Nephron progenitor cell (in vitro differentiated cells): Measurements from ENCODE around the gene IL18R1.

ENCODE experiments used
- DNase-seq: peaks from one replicate; pipeline ENCODE4 v3.0.0; 2021
- H3K27ac Mint-ChIP-seq: 2 replicates; pipeline ENCODE4 v1.8.0; 2021; ENCODE audit warnings: mild to moderate bottlenecking, moderate library complexity, mixed read lengths
- H3K27me3 Mint-ChIP-seq: 2 replicates; pipeline ENCODE4 v1.8.0; 2021; ENCODE audit warnings: mild to moderate bottlenecking, low read depth, mixed read lengths; ENCODE audit not compliant: poor library complexity
- H3K36me3 Mint-ChIP-seq: 2 replicates; pipeline ENCODE4 v1.8.0; 2021; ENCODE audit warnings: low read depth, mixed read lengths
- H3K4me1 Mint-ChIP-seq: 2 replicates; pipeline ENCODE4 v1.8.0; 2021; ENCODE audit warnings: mixed read lengths
- H3K4me3 Mint-ChIP-seq: 2 replicates; pipeline ENCODE4 v1.8.0; 2021; ENCODE audit warnings: mild to moderate bottlenecking, moderate library complexity, mixed read lengths
- H3K9me3 Mint-ChIP-seq: 2 replicates; pipeline ENCODE4 v1.8.0; 2021; ENCODE audit warnings: mild to moderate bottlenecking, moderate library complexity, mixed read lengths
- TF ChIP-seq, protein P1 (sequence below): fragments of 200-600 bp; sonication (generic); IDR thresholded peaks from 2 replicates; pipeline ENCODE4 v1.5.0; 2021; ENCODE audit warnings: antibody characterized with exemption

IL18R1 gene

DNA sequence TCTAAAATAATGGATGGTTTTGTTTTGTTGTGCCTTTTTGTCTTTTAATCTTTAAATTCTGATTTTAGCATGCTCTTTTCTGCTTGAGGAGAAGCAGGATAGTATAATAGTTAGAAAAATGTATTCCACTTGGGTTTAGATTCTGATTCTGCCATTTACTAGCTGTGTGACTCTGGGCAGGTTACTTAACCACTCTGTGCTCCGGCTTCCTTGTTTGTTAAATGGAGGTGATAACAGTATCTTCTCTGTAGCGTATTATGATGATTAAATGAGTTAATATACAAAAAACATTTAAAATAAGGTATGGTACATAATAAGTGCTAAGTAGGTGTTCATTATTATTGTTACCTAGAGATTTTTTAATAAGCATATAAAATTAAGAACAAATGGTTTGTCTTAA, 40.4 kb downstream of the IL18R1 start:
- no peak overlapping the region for H3K27ac Mint-ChIP-seq
- H3K36me3 Mint-ChIP-seq: no peaks in the 10 kb centered on the region
- TF ChIP-seq, protein P1, sequence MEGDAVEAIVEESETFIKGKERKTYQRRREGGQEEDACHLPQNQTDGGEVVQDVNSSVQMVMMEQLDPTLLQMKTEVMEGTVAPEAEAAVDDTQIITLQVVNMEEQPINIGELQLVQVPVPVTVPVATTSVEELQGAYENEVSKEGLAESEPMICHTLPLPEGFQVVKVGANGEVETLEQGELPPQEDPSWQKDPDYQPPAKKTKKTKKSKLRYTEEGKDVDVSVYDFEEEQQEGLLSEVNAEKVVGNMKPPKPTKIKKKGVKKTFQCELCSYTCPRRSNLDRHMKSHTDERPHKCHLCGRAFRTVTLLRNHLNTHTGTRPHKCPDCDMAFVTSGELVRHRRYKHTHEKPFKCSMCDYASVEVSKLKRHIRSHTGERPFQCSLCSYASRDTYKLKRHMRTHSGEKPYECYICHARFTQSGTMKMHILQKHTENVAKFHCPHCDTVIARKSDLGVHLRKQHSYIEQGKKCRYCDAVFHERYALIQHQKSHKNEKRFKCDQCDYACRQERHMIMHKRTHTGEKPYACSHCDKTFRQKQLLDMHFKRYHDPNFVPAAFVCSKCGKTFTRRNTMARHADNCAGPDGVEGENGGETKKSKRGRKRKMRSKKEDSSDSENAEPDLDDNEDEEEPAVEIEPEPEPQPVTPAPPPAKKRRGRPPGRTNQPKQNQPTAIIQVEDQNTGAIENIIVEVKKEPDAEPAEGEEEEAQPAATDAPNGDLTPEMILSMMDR: no peak

DNA sequence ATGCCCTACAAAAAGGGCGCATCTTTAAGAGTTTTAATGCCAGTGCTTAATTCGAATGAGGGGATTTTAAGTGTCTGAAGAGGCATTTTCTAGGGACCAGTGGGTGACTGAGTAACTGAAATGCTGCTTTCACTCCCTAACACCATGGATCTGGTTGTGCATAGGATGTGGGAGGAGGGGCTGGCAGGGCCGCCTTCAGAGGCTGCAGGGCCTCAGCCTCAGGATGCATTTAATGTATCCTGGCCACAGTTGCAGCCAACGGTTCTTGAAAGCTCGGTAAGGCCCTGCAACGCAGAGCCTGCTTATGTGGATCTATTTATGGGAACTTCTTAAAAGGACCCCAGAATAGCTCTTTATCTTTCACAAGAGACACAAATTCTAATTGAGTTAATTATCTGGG, 41.6 kb downstream of the IL18R1 start:
- Mint-ChIP-seq H3K36me3 (no peaks in the 10 kb centered on the region), H3K4me1 (peaks cover 5% of the 10 kb centered on the region), H3K27ac (no peak overlapping the region), H3K4me3 (no peak overlapping the region), H3K27me3 (no peaks in the 10 kb centered on the region), H3K9me3 (no peaks in the 10 kb centered on the region)
- TF ChIP-seq, protein P1: no peak
- no peak for DNase-seq

More for the DNA sequence above, 40.4 kb downstream of the IL18R1 start:
- no peak for DNase-seq
- no peaks in the 10 kb centered on the region for H3K9me3 Mint-ChIP-seq
- H3K4me1 Mint-ChIP-seq: peaks cover 5% of the 10 kb centered on the region
- no peaks in the 10 kb centered on the region for H3K27me3 Mint-ChIP-seq
- no peak overlapping the region for H3K4me3 Mint-ChIP-seq

DNA sequence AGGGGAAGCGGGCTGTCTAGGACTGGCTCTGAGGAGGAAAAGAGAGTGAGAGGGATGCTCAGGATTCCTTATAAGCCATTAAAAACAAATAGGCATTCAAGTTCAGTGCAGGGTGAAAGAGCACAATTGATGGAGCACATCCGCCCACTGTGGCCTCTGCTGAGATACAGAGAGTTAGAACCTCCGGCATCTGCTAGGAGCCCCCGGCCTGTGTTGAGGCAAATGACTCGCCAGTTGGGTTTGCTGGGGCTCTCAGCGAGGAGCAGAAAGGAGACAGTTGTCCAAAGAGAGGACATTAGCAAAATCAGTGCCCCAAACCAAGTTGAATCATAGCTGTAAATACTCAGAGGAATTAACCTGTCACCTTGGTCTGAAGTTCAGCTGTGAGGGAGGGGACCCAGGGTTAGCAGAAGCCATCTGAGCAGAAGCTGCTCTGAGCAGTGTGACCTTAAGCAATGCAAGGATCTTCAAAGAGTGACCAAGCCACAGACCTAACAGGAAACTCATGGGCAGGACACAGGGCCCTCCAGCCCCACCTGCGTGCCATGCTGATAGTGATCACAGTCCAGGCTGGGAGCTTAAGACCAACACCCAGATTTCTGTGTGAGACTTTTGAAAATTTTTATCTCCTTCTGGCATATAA, 44.0 kb downstream of the IL18R1 start:
- Mint-ChIP-seq H3K9me3 (no peaks in the 10 kb centered on the region), H3K27me3 (peaks cover 4% of the 10 kb centered on the region), H3K36me3 (no peaks in the 10 kb centered on the region), H3K4me3 (no peak overlapping the region), H3K27ac (no peak overlapping the region), H3K4me1 (peaks cover 5% of the 10 kb centered on the region)
- no peak for DNase-seq
- TF ChIP-seq, protein P1: no peak

DNA sequence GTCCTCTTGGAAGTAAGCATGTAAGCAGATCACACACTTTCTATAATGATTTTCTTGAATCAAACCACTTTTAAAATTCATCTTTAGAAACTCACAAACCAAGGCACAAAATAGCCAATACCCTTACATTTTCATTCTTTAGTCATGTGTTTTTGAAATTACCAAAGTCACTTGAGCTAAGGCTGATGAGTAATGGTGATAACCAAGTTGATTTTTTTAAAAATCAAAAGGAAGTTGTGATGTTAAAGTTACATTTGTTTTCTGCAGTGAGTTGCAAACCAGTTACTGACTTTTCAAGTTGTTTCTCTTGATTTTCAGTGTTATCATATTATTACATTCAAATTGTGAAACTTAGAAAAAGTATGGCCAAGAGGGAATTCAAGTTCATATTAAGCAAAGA, 45.9 kb downstream of the IL18R1 start:
- DNase-seq: no peak

DNA sequence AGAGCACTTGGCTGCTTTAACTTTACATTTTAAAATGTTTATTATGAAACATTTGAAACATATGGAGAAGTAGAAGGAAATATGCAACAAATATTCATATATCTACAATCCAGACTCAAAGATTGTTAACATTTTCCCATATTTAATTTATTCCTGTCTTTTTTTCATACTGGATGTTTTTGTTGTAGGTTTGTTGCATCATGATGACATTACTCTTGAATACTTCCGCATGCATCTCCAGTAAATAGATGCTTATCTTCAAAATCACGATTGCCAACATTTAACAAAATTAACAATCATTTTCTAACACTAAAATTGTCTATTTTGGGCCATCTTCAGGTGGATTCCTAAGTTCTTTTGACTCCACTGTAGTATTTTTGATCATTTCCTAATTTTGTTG, 46.3 kb downstream of the IL18R1 start:
- Mint-ChIP-seq H3K9me3 (no peaks in the 10 kb centered on the region), H3K27me3 (peaks cover 4% of the 10 kb centered on the region), H3K4me1 (peaks cover 5% of the 10 kb centered on the region), H3K27ac (no peak overlapping the region), H3K36me3 (no peaks in the 10 kb centered on the region), H3K4me3 (no peak overlapping the region)
- DNase-seq: no peak
- TF ChIP-seq, protein P1: no peak

More for the DNA sequence above, 45.9 kb downstream of the IL18R1 start:
- no peak overlapping the region for H3K27ac Mint-ChIP-seq
- peaks cover 5% of the 10 kb centered on the region for H3K4me1 Mint-ChIP-seq
- no peak overlapping the region for H3K4me3 Mint-ChIP-seq
- H3K27me3 Mint-ChIP-seq: peaks cover 4% of the 10 kb centered on the region
- H3K9me3 Mint-ChIP-seq: no peaks in the 10 kb centered on the region
- no peaks in the 10 kb centered on the region for H3K36me3 Mint-ChIP-seq
- TF ChIP-seq, protein P1: no peak

DNA sequence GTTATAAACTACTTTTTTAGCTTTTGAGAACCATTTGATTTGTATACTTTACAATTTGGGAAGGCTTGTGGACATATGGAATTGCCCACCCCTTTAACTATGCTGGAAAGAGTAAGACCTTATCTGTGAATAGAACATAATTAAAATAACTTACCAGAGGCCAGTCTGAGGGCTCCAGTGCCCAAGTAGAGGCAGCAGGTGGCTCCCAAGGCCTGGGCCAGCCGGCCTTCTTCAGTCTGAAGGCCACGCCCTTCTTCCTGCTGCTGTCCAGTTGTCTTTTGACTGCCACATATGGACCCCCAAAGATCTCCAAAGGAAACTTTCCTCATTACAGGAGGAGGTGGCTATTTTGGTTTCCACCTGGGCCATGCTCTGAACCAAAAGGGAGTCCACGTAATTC, 55.4 kb downstream of the IL18R1 start:
- Mint-ChIP-seq H3K36me3 (no peaks in the 10 kb centered on the region), H3K9me3 (peaks cover 31% of the 10 kb centered on the region), H3K4me1 (no peaks in the 10 kb centered on the region), H3K4me3 (no peak overlapping the region), H3K27ac (no peak overlapping the region), H3K27me3 (peaks cover 6% of the 10 kb centered on the region)
- TF ChIP-seq, protein P1: no peak
- no peak for DNase-seq
